Right ventricle myocardium inferior (tissue), 1 donor: ENCODE measurements around the gene OR2B2. TPM values are rescaled to one million over a fixed set of nuclear protein-coding genes. Genes with fewer than 3 reads are reported as not detected.

Experiments used
- total RNA-seq: library from RNA; stranded (reverse); fragmentation: NEBNext Ultra II Directional; extraction: Animal tissue kit (Norgen Biotek cat#: 25700); gene quantifications from one replicate; pipeline ENCODE4 v1.2.1, GENCODE V29; 2021
- donor health status: DM: no; HTN: yes; CAD: no; lungs with severe emphysema.

Gene OR2B2
- total RNA-seq, 1 donor from 2014 or later, result not detected

Other genes starting within 250 kb of the OR2B2 start
- gene OR2B6, start 44.8 kb upstream of the OR2B2 start, total RNA-seq, result not detected
- 0.35 TPM for gene ZNF165, start 168.2 kb upstream of the OR2B2 start, total RNA-seq
- gene ZSCAN16, start 212.2 kb upstream of the OR2B2 start, total RNA-seq, result 2.2 TPM
- 12.7 TPM for gene ZKSCAN8, start 229.5 kb upstream of the OR2B2 start, total RNA-seq